NCI-H1417 (cell line): Measurements from ENCODE around the gene LYZL1.
"Not testable (repeated sequence)": the region's sequence is repeated elsewhere in the genome, so short reads cannot be mapped to it uniquely, and the experiment has no call there.

Source experiments
- DNase-seq, 3 experiments: peaks; one replicate each; lab custom pipeline; 2025; lab: John Stamatoyannopoulos, UW

The LYZL1 gene

GRCh38 chr10:29332061-29332760, 43.3 kb downstream of the LYZL1 start:
- no peak for DNase-seq

GRCh38 chr10:29332761-29333148, 43.9 kb downstream of the LYZL1 start:
- DNase-seq = no peak

GRCh38 chr10:29337526-29337925, 48.7 kb downstream of the LYZL1 start:
- DNase-seq = not testable (repeated sequence)

GRCh38 chr10:29343607-29344038, 54.8 kb downstream of the LYZL1 start:
- DNase-seq = no peak

GRCh38 chr10:29344073-29344820, 55.4 kb downstream of the LYZL1 start:
- no peak for DNase-seq

- no peak for DNase-seq
These were observed 56.5 kb downstream of the LYZL1 start for GRCh38 chr10:29345144-29345909.

- no peak for DNase-seq
These were observed 57.0 kb downstream of the LYZL1 start for GRCh38 chr10:29345910-29346209.

- no peak for DNase-seq
These were observed 57.6 kb downstream of the LYZL1 start for GRCh38 chr10:29346296-29347001.

GRCh38 chr10:29348836-29349235, 60.0 kb downstream of the LYZL1 start:
- DNase-seq = no peak

GRCh38 chr10:29353305-29353704, 64.4 kb downstream of the LYZL1 start:
- DNase-seq = no peak

- no peak for DNase-seq
These were observed 65.2 kb downstream of the LYZL1 start for GRCh38 chr10:29353887-29354561.

- DNase-seq = no peak
These were observed 66.6 kb downstream of the LYZL1 start for GRCh38 chr10:29355411-29355991.

- no peak for DNase-seq
These were observed 68.1 kb downstream of the LYZL1 start for GRCh38 chr10:29356931-29357330.

- no peak for DNase-seq
These were observed 69.2 kb downstream of the LYZL1 start for GRCh38 chr10:29358010-29358616.

GRCh38 chr10:29360215-29360853, 71.5 kb downstream of the LYZL1 start:
- DNase-seq = not testable (repeated sequence)
